Vagina (tissue), 2 donors: ENCODE measurements around the gene PIH1D1. TPM values are rescaled to one million over a fixed set of nuclear protein-coding genes. Genes with fewer than 3 reads are reported as not detected.
A peak's percentile ranks its signal among the peaks of the same experiment; 100 is the strongest.

ENCODE experiments used
- DNase-seq, 2 donors: peaks; one replicate each; pipeline ENCODE4 v3.0.0-alpha.2; 2017; ENCODE audit errors: extremely low spot score in 2 of 2
- H3K27ac ChIP-seq: fragments of 200-600 bp; sonication (generic); one replicate; pipeline ENCODE4 v1.5.1; 2019
- H3K27me3 ChIP-seq: fragments of 200-600 bp; sonication (generic); one replicate; pipeline ENCODE4 v1.5.1; 2019
- H3K36me3 ChIP-seq, 2 donors: fragments of 200-600 bp; sonication (generic); one replicate each; pipeline ENCODE4 v1.5.1; 2017 to 2019
- H3K4me1 ChIP-seq: fragments of 200-600 bp; sonication (generic); one replicate; pipeline ENCODE4 v1.5.1; 2019
- H3K4me3 ChIP-seq, 2 donors: fragments of 200-600 bp; sonication (generic); 1 replicate in 1 of 2; 2 replicates in 1 of 2; pipeline ENCODE4 v1.5.1; 2016 to 2019
- H3K9me3 ChIP-seq: fragments of 200-600 bp; sonication (generic); one replicate; pipeline ENCODE4 v1.5.1; 2019
- CTCF ChIP-seq, 3 experiments: fragments of 450-650 bp in 2 of 3; fragments of 200-600 bp in 1 of 3; sonication (generic) in 1 of 3; IDR thresholded peaks; one replicate each; pipeline ENCODE4 v1.5.1; 2017 to 2019; ENCODE audit warnings: antibody characterized with exemption in 3 of 3, mild to moderate bottlenecking in 2 of 3, moderate library complexity in 2 of 3
- POLR2A ChIP-seq, 2 donors: fragments of 450-650 bp; IDR thresholded peaks; one replicate each; pipeline ENCODE4 v1.6.1; 2017; ENCODE audit warnings: antibody characterized with exemption in 2 of 2, mild to moderate bottlenecking in 2 of 2, moderate library complexity in 2 of 2
- POLR2AphosphoS5 ChIP-seq, 2 donors: sonication (generic); formaldehyde crosslinking; IDR thresholded peaks; one replicate each; pipeline ENCODE4 v1.9.0; 2017; ENCODE audit warnings: antibody characterized with exemption in 2 of 2, mild to moderate bottlenecking in 2 of 2, low read depth in 1 of 2; ENCODE audit not compliant: insufficient read depth in 1 of 2
- intact Hi-C: fragments of 100-400 bp; cut with DNase I; formaldehyde crosslinking; loops from one replicate; pipeline ENCODE4 v1.15.1; 2023
- total RNA-seq: library from RNA; depleted of rRNA; stranded (reverse); fragments of >200 nt; gene quantifications from one replicate; pipeline ENCODE4 v1.2.3, GENCODE V29; 2016

PIH1D1 gene
- total RNA-seq, 1 donor from 2014 or later: 96.3 TPM

GRCh38 chr19:49425922-49426592, 25.6 kb downstream of the PIH1D1 start:
- H3K4me1 ChIP-seq: peaks cover 36% of the 10 kb centered on the region
- H3K4me3 ChIP-seq: no peak overlapping the region
- H3K27me3 ChIP-seq: peaks cover 39% of the 10 kb centered on the region
- intact Hi-C loops: no loop called here
- no peaks in the 10 kb centered on the region for H3K9me3 ChIP-seq
- no peak overlapping the region for H3K27ac ChIP-seq
- TF ChIP-seq POLR2A (IDR thresholded peaks at IDR 0.05) (no peak), POLR2AphosphoS5 (IDR thresholded peaks at IDR 0.05; ENCODE audit: insufficient read depth in 1 of 2, low read depth in 1 of 2) (no peak), CTCF (IDR thresholded peaks at IDR 0.05) (no peak)
- no peak for DNase-seq
- H3K36me3 ChIP-seq: no peaks in the 10 kb centered on the region

GRCh38 chr19:49425178-49425577, 26.4 kb downstream of the PIH1D1 start, which contains the start of gene GFY:
Gene GFY (plus strand): TSS chr19:49425388. CDS start chr19:49426431, 1,043 bp downstream.
- intact Hi-C loops: no loop called here
- Histone ChIP-seq H3K27ac (no peak within 1 kb of the TSS), H3K4me3 (no peak within 1 kb of the TSS), H3K36me3 (no peaks in the 10 kb centered on the region), H3K9me3 (no peaks in the 10 kb centered on the region), H3K27me3 (peaks cover 40% of the 10 kb centered on the region), H3K4me1 (peaks cover 40% of the 10 kb centered on the region)
- no peak for DNase-seq
- TF ChIP-seq POLR2AphosphoS5 (IDR thresholded peaks at IDR 0.05; ENCODE audit: insufficient read depth in 1 of 2, low read depth in 1 of 2) (no peak), CTCF (IDR thresholded peaks at IDR 0.05) (no peak), POLR2A (IDR thresholded peaks at IDR 0.05) (no peak)

GRCh38 chr19:49423985-49424303, 27.7 kb downstream of the PIH1D1 start:
- H3K4me3 ChIP-seq: no peak overlapping the region
- H3K27ac ChIP-seq: no peak overlapping the region
- peaks cover 40% of the 10 kb centered on the region for H3K27me3 ChIP-seq
- H3K9me3 ChIP-seq: no peaks in the 10 kb centered on the region
- no peak for DNase-seq
- TF ChIP-seq POLR2AphosphoS5 (IDR thresholded peaks at IDR 0.05; ENCODE audit: insufficient read depth in 1 of 2, low read depth in 1 of 2) (no peak), CTCF (IDR thresholded peaks at IDR 0.05) (no peak), POLR2A (IDR thresholded peaks at IDR 0.05) (no peak)
- peaks cover 40% of the 10 kb centered on the region for H3K4me1 ChIP-seq
- intact Hi-C loops: no loop called here
- no peaks in the 10 kb centered on the region for H3K36me3 ChIP-seq

- no peak for TF ChIP-seq POLR2A (IDR thresholded peaks at IDR 0.05)
- TF ChIP-seq CTCF (IDR thresholded peaks at IDR 0.05): no peak
- TF ChIP-seq POLR2AphosphoS5 (IDR thresholded peaks at IDR 0.05; ENCODE audit: insufficient read depth in 1 of 2, low read depth in 1 of 2): no peak
- Histone ChIP-seq H3K27ac (no peak within 1 kb of the TSS), H3K4me1 (peaks cover 35% of the 10 kb centered on the region), H3K4me3 (peak within 1 kb of the TSS in 1 of 2 donors; percentile 6), H3K27me3 (peaks cover 40% of the 10 kb centered on the region), H3K36me3 (no peaks in the 10 kb centered on the region), H3K9me3 (no peaks in the 10 kb centered on the region)
- intact Hi-C loops: no loop called here
- no peak for DNase-seq
Observed at GRCh38 chr19:49423071-49423984, 28.3 kb downstream of the PIH1D1 start, which contains the start of gene PTH2. Gene PTH2 (minus strand): TSS chr19:49423441. CDS start chr19:49423339, 102 bp downstream.
